ENCODE results near the gene FXYD2. TPM values are rescaled to one million over a fixed set of nuclear protein-coding genes. Genes with fewer than 3 reads are reported as not detected.

Gene FXYD2
- total and polyA plus RNA-seq, 9 of the 15 experiments (the other 6 are each of a cell fraction or from before 2014, with no cell fraction given) = not detected

GRCh38 chr11:117809236-117810055, 15.1 kb downstream of the FXYD2 start (continued):
- TF ChIP-seq CBX2 (IDR thresholded peaks at IDR 0.05; ENCODE audit: insufficient read depth, low read length, poor library complexity, severe bottlenecking) = no peak
- no peak for TF ChIP-seq ZNF696 (CRISPR knock-in tag; conservative IDR thresholded peaks at IDR 0.05)
- TF ChIP-seq, protein P1, sequence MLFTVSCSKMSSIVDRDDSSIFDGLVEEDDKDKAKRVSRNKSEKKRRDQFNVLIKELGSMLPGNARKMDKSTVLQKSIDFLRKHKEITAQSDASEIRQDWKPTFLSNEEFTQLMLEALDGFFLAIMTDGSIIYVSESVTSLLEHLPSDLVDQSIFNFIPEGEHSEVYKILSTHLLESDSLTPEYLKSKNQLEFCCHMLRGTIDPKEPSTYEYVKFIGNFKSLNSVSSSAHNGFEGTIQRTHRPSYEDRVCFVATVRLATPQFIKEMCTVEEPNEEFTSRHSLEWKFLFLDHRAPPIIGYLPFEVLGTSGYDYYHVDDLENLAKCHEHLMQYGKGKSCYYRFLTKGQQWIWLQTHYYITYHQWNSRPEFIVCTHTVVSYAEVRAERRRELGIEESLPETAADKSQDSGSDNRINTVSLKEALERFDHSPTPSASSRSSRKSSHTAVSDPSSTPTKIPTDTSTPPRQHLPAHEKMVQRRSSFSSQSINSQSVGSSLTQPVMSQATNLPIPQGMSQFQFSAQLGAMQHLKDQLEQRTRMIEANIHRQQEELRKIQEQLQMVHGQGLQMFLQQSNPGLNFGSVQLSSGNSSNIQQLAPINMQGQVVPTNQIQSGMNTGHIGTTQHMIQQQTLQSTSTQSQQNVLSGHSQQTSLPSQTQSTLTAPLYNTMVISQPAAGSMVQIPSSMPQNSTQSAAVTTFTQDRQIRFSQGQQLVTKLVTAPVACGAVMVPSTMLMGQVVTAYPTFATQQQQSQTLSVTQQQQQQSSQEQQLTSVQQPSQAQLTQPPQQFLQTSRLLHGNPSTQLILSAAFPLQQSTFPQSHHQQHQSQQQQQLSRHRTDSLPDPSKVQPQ (CRISPR knock-in tag; IDR thresholded peaks at IDR 0.05; ENCODE audit: borderline replicate concordance) = no peak
- no peak for TF ChIP-seq NR3C1 (CRISPR knock-in tag; IDR thresholded peaks at IDR 0.05)
- no peak for TF ChIP-seq SMAD4 (CRISPR knock-in tag; conservative IDR thresholded peaks at IDR 0.05)
- TF ChIP-seq, protein P2, sequence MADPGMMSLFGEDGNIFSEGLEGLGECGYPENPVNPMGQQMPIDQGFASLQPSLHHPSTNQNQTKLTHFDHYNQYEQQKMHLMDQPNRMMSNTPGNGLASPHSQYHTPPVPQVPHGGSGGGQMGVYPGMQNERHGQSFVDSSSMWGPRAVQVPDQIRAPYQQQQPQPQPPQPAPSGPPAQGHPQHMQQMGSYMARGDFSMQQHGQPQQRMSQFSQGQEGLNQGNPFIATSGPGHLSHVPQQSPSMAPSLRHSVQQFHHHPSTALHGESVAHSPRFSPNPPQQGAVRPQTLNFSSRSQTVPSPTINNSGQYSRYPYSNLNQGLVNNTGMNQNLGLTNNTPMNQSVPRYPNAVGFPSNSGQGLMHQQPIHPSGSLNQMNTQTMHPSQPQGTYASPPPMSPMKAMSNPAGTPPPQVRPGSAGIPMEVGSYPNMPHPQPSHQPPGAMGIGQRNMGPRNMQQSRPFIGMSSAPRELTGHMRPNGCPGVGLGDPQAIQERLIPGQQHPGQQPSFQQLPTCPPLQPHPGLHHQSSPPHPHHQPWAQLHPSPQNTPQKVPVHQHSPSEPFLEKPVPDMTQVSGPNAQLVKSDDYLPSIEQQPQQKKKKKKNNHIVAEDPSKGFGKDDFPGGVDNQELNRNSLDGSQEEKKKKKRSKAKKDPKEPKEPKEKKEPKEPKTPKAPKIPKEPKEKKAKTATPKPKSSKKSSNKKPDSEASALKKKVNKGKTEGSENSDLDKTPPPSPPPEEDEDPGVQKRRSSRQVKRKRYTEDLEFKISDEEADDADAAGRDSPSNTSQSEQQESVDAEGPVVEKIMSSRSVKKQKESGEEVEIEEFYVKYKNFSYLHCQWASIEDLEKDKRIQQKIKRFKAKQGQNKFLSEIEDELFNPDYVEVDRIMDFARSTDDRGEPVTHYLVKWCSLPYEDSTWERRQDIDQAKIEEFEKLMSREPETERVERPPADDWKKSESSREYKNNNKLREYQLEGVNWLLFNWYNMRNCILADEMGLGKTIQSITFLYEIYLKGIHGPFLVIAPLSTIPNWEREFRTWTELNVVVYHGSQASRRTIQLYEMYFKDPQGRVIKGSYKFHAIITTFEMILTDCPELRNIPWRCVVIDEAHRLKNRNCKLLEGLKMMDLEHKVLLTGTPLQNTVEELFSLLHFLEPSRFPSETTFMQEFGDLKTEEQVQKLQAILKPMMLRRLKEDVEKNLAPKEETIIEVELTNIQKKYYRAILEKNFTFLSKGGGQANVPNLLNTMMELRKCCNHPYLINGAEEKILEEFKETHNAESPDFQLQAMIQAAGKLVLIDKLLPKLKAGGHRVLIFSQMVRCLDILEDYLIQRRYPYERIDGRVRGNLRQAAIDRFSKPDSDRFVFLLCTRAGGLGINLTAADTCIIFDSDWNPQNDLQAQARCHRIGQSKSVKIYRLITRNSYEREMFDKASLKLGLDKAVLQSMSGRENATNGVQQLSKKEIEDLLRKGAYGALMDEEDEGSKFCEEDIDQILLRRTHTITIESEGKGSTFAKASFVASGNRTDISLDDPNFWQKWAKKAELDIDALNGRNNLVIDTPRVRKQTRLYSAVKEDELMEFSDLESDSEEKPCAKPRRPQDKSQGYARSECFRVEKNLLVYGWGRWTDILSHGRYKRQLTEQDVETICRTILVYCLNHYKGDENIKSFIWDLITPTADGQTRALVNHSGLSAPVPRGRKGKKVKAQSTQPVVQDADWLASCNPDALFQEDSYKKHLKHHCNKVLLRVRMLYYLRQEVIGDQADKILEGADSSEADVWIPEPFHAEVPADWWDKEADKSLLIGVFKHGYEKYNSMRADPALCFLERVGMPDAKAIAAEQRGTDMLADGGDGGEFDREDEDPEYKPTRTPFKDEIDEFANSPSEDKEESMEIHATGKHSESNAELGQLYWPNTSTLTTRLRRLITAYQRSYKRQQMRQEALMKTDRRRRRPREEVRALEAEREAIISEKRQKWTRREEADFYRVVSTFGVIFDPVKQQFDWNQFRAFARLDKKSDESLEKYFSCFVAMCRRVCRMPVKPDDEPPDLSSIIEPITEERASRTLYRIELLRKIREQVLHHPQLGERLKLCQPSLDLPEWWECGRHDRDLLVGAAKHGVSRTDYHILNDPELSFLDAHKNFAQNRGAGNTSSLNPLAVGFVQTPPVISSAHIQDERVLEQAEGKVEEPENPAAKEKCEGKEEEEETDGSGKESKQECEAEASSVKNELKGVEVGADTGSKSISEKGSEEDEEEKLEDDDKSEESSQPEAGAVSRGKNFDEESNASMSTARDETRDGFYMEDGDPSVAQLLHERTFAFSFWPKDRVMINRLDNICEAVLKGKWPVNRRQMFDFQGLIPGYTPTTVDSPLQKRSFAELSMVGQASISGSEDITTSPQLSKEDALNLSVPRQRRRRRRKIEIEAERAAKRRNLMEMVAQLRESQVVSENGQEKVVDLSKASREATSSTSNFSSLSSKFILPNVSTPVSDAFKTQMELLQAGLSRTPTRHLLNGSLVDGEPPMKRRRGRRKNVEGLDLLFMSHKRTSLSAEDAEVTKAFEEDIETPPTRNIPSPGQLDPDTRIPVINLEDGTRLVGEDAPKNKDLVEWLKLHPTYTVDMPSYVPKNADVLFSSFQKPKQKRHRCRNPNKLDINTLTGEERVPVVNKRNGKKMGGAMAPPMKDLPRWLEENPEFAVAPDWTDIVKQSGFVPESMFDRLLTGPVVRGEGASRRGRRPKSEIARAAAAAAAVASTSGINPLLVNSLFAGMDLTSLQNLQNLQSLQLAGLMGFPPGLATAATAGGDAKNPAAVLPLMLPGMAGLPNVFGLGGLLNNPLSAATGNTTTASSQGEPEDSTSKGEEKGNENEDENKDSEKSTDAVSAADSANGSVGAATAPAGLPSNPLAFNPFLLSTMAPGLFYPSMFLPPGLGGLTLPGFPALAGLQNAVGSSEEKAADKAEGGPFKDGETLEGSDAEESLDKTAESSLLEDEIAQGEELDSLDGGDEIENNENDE (IDR thresholded peaks at IDR 0.05; ENCODE audit: low read depth, low read length) = no peak
- TF ChIP-seq BDP1 (IDR thresholded peaks at IDR 0.05; ENCODE audit: insufficient read depth, insufficient read length) = no peak
- peak; percentile 89; the same call in 1 of the 2 replicates for TF ChIP-seq HLTF (IDR thresholded peaks at IDR 0.05)
- TF ChIP-seq CBFA2T3 (IDR thresholded peaks at IDR 0.05) = no peak
- TF ChIP-seq, protein P3, sequence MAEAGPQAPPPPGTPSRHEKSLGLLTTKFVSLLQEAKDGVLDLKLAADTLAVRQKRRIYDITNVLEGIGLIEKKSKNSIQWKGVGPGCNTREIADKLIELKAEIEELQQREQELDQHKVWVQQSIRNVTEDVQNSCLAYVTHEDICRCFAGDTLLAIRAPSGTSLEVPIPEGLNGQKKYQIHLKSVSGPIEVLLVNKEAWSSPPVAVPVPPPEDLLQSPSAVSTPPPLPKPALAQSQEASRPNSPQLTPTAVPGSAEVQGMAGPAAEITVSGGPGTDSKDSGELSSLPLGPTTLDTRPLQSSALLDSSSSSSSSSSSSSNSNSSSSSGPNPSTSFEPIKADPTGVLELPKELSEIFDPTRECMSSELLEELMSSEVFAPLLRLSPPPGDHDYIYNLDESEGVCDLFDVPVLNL (CRISPR knock-in tag; IDR thresholded peaks at IDR 0.05; ENCODE audit: low read depth) = no peak
- TF ChIP-seq NFXL1 (CRISPR knock-in tag; IDR thresholded peaks at IDR 0.05) = no peak
- TF ChIP-seq MCM5 (IDR thresholded peaks at IDR 0.05; ENCODE audit: low read depth) = no peak
- 0 out of 2 replicates have a peak, but pooled peaks have one; percentile 17 for TF ChIP-seq KHSRP (IDR thresholded peaks at IDR 0.05)
